ENCODE measurements around the gene TSSC4. TPM values are rescaled to one million over a fixed set of nuclear protein-coding genes. Genes with fewer than 3 reads are reported as not detected.

The TSSC4 gene
- total and polyA plus RNA-seq, 8 donors = 20.1 to 47.6 (median 29.0) TPM

GRCh38 chr11:2393941-2394817, 6.4 kb upstream of the TSSC4 start:
- Histone ChIP-seq H3K4me1 (peaks cover 18 to 30% of the 10 kb centered on the region in 2 donors), H3K27me3 (no peaks in the 10 kb centered on the region), H3K27ac (no peak overlapping the region), H3K36me3 (peaks cover 0 to 84% of the 10 kb centered on the region in 2 donors), H3K4me3 (no peak overlapping the region), H3K9me3 (no peaks in the 10 kb centered on the region)
- ATAC-seq = no peak
- DNase-seq = no peak
- intact Hi-C loops (cut with DNase I) = no loop called here
- no peak for TF ChIP-seq CTCF (IDR thresholded peaks at IDR 0.05)

GRCh38 chr11:2394818-2395105, 5.8 kb upstream of the TSSC4 start:
- ATAC-seq = no peak
- peaks cover 0 to 84% of the 10 kb centered on the region in 2 donors for H3K36me3 ChIP-seq
- DNase-seq = no peak
- intact Hi-C loops (cut with DNase I) = no loop called here
- H3K27ac ChIP-seq = no peak overlapping the region
- no peaks in the 10 kb centered on the region for H3K27me3 ChIP-seq
- no peak for TF ChIP-seq CTCF (IDR thresholded peaks at IDR 0.05)
- no peaks in the 10 kb centered on the region for H3K9me3 ChIP-seq
- no peak overlapping the region for H3K4me3 ChIP-seq
- peaks cover 19 to 30% of the 10 kb centered on the region in 2 donors for H3K4me1 ChIP-seq

GRCh38 chr11:2395211-2395730, 5.3 kb upstream of the TSSC4 start:
- Histone ChIP-seq H3K27me3 (no peaks in the 10 kb centered on the region), H3K36me3 (peaks cover 0 to 82% of the 10 kb centered on the region in 2 donors), H3K27ac (no peak overlapping the region), H3K4me3 (no peak overlapping the region), H3K9me3 (no peaks in the 10 kb centered on the region), H3K4me1 (peaks cover 13 to 27% of the 10 kb centered on the region in 2 donors)
- no peak for ATAC-seq
- TF ChIP-seq CTCF (IDR thresholded peaks at IDR 0.05) = no peak
- intact Hi-C loops (cut with DNase I) = no loop called here
- DNase-seq = no peak

GRCh38 chr11:2395856-2396255, 4.7 kb upstream of the TSSC4 start:
- no peaks in the 10 kb centered on the region for H3K9me3 ChIP-seq
- H3K4me3 ChIP-seq = no peak overlapping the region
- DNase-seq (no peak), ATAC-seq (no peak)
- H3K4me1 ChIP-seq = peaks cover 8 to 21% of the 10 kb centered on the region in 2 donors
- peaks cover 0 to 76% of the 10 kb centered on the region in 2 donors for H3K36me3 ChIP-seq
- no peak overlapping the region for H3K27ac ChIP-seq
- H3K27me3 ChIP-seq = no peaks in the 10 kb centered on the region
- no peak for TF ChIP-seq CTCF (IDR thresholded peaks at IDR 0.05)
- intact Hi-C loops (cut with DNase I) = no loop called here

- H3K27me3 ChIP-seq = no peaks in the 10 kb centered on the region
- TF ChIP-seq CTCF (IDR thresholded peaks at IDR 0.05) = no peak
- intact Hi-C loops (cut with DNase I) = no loop called here
- peaks cover 10 to 20% of the 10 kb centered on the region in 2 donors for H3K4me1 ChIP-seq
- no peak overlapping the region for H3K27ac ChIP-seq
- no peaks in the 10 kb centered on the region for H3K9me3 ChIP-seq
- DNase-seq (no peak), ATAC-seq (no peak)
- peaks cover 0 to 70% of the 10 kb centered on the region in 2 donors for H3K36me3 ChIP-seq
- H3K4me3 ChIP-seq = no peak overlapping the region
Observed at GRCh38 chr11:2396471-2396870, 4.1 kb upstream of the TSSC4 start.

Data from left lung (tissue), 10 donors.